Stimulated activated CD4-positive, alpha-beta T cell treated with anti-CD3 and anti-CD28 coated beads, Interleukin-1b, Interleukin-23, amount 100 ng/mL, for 24 hours (primary cell): ENCODE results near the gene KIRREL3.

Experiments used
- DNase-seq, 4 experiments: peaks; one replicate each; pipeline ENCODE4 v3.0.0-alpha.2; 2020; ENCODE audit warnings: low read depth in 4 of 4, low spot score in 1 of 4

The KIRREL3 gene

DNA sequence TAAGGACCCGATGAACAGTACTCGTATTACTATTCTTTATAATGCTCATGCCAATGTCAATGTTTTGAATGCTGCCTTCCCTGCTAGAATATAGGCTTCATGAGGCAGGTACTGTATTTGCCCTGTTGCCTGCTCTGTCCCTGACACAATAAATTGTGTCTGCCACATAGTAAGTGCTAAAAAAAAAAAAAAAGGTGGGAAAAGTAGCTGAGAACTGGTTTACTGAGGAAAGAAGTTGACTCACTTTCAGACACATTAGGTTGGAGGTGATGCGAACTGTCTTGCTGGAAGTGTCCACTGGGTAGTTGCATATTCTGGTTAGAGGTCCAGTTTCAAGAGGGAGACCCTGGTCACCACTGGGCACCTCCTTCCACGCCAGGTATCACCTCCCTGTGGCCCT is 255.9 kb downstream of the KIRREL3 start:
- no peak for DNase-seq

DNA sequence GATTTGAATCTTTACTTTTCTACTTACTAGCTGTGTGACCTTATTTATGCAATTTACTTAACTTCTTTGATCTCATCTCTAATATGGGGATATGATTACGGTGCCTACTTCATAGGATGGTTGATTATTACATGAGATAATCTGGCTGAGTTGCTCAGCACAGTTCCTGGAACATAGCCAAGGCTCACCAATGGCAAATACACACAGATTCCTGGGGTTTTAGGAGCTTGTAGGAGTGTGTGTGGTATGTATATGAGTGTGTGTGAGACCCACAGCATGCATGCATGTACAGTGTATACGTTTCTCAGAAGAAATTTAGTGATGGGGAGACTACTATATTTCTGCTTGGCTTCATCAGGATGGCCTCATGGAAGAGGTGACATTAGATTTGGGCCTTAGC is 256.9 kb downstream of the KIRREL3 start:
- DNase-seq = no peak

DNA sequence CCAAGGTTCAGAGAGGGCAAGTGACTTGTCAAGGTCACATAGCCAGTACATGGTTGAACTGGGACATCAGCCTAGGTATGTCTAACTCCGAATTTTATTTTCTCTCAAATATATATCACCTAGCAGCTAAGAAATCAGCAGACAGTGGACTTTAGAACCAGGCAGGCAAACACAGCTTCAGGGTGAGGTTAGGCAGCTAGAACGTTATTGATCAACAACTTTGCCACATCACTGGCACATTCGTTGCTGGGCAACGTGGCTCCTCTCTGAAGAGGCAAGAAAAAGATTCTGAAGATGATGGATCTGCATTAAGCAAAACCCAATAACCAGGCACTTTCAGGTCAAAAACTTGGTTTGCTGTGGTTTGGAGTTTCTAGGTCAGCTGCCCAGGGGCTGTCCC is 258.0 kb downstream of the KIRREL3 start:
- DNase-seq = no peak

- DNase-seq = no peak
These were observed 259.7 kb downstream of the KIRREL3 start for GRCh38 chr11:126740846-126741245.

DNA sequence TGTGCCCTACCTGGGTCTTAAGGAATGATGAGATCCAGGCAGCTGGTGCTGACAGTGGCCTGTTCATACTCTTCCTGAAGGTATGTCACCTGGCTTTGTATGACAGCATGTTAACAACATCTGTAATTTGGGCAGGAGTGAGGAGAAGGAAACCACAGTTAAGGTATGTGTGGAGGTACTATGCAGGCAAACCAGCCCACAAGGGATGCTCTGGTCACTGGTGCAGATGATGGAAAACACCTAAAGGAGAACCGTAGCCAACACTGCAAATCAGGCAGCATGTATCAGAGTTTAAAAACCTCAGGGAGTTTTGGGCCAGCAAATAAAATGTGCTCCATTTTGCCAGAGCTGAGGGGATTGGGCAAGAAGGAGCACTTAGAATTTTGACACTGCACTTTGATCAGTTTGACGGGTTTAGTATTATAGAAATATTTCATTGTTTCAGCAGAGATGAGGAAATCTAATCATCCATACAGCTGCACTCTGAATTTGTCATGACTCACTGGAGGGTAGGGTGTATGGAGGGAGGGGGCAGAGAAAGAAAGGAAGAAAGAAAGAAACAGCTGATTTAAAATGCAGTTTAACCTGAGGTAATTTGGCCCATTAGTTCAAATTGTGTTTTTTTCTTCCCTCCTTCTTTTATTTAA is 260.9 kb downstream of the KIRREL3 start:
- no peak for DNase-seq

DNA sequence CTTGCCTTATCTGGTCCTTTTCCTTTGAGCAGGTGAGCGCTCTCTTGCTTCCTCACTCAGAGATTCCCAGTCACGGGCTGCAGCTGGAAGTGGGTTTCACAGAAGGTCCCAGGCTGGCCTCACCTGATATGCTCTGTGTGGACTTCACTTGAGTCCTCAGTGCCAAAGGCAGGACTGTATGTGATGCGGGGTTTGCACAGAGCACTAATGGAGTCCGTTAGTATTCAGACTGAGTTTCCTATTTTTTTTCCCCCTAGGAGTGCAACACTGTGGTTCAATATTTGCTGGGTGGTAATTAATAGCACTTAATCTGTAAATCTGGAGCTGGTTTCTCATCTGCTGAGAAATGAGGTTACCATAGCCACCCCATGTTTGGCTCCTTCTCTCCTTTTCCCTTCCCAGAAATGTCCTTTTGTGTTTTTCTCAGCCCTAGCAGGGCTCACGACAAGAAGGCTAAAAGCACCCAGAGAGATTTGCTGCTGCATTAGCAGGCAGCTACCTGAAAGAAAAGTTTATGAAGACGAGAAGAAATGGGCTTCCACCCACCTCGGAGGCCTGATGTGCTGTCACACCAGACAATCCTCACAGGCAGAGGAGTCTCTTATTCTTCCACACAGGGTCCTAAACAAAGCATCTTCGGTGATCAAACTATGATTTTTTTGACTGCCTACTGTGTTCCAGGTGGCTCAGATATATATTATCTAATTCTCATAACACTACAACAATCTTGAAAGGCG is 262.1 kb downstream of the KIRREL3 start:
- no peak for DNase-seq

- no peak for DNase-seq
These were observed 263.6 kb downstream of the KIRREL3 start for GRCh38 chr11:126736682-126737572.

DNA sequence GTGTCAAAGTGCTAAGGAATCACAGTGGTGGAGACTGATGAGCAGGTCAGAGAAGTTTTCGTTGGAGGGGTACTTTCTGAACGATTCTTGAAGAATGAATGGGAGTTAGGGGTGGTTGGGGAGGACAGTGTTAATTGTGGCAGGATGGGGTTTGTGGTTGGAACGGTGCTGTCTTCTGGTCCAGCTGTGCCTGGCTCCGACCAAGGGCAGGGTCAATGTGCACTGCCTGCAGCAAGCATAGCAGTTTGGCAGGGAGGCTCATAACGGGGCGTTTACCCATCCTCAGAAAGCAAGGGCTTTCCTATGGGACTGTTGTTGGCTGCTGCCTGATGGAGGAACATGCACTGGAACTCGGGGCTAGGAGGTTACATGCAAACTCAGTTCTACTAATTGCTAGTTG is 265.8 kb downstream of the KIRREL3 start:
- DNase-seq = no peak

DNA sequence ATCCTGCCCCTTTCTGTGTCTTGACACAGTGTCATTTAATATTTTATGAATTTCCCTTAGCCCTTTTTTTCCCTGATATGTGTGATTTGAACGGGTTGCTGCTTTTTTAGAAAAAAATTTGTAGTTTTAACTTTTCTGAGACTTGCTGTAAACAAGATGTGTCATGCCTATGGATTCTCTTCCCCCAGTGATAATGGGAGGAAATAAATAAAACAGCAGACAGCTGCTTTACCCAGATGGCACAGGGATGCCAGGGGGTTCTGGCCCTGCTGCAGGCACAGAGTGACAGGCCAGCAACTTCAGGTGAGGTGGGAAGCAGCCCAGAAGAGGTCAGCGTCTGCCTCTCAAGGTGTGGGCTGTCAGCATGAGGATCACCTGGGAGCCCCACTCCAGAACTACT is 266.9 kb downstream of the KIRREL3 start:
- no peak for DNase-seq

GRCh38 chr11:126732981-126733380 is 267.6 kb downstream of the KIRREL3 start:
- no peak for DNase-seq

- DNase-seq = no peak
These were observed 268.9 kb downstream of the KIRREL3 start for GRCh38 chr11:126731576-126732142.

DNA sequence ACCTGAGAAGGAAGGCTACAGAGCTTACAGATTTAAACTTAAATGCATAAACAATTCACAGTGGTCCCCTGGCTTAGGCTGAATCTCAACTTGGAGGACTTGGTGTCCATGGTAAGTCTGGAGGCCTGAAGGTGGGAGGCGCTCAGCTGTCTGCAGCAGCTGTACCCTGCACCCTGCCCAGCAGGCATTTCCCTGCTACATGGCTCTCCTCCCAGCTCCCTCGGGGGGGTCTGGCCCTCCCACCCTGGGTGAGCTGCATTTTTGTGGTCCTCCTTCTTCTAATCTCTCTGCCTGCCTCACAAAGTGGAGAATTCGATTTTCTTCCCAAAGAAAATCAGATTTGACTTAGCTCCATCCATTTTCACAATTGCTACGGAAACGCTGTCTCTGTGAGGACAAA is 273.2 kb downstream of the KIRREL3 start:
- no peak for DNase-seq

GRCh38 chr11:126725521-126725920 is 275.0 kb downstream of the KIRREL3 start:
- DNase-seq = no peak

DNA sequence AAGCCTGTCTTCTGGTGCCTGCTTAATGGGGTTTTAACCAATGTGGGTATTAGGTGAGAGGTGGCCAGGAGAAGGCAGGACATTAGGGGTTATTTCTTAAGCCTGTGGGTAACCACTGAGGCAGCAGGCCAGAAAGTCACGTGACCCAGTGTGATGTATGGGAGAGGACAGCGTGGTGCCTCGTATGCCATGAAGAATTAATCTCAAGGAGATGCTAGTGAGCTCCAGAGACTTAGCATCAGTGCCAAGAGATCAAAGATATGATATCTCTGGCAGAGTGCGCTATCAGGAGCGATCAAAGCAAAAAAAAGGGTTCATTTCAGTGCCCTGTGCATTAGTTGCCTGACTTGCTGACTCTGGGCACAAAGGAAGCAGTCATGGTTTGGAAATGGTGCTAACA is 275.5 kb downstream of the KIRREL3 start:
- no peak for DNase-seq

GRCh38 chr11:126723665-126724045 is 276.9 kb downstream of the KIRREL3 start:
- no peak for DNase-seq

- no peak for DNase-seq
These were observed 277.5 kb downstream of the KIRREL3 start for GRCh38 chr11:126722956-126723664.

- no peak for DNase-seq
These were observed 278.4 kb downstream of the KIRREL3 start for GRCh38 chr11:126722006-126722736.

DNA sequence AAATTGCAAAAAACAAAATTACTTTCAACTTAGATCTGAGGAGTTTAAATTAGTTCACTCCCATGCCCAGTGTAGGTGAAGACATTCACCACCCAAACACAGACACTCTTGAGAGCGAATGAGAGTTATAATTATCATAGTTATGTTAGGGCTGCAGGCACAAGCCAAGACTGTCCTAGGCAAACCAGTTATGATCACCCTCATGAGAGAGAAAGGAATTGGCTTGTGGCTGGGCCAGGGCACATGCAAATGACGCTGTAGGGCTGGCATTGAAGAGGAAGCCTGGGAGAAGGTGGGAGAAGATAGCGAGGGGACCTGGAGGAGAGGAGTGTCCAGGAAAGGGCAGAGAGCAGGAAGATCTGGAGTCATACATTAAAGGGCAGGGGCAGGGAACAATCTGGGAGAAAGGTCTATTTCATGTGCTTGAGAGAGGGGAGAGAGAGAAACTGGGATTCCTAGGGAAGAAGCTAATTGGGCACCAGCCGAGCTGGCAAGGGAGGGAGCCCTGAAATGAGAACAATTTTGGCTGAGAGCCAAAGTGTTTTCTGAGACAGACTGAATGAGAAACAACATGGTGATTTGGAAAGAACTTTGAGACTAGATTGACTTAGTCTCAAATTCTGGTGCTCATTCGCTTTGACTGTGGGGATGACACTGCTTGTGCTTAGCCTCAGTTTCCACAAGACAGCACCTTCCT is 279.9 kb downstream of the KIRREL3 start:
- no peak for DNase-seq

GRCh38 chr11:126719740-126720139 is 280.8 kb downstream of the KIRREL3 start:
- DNase-seq = no peak

- no peak for DNase-seq
These were observed 282.3 kb downstream of the KIRREL3 start for GRCh38 chr11:126718276-126718675.
